ENCODE measurements around the gene HTR3E. TPM values are rescaled to one million over a fixed set of nuclear protein-coding genes. Genes with fewer than 3 reads are reported as not detected.

Gene HTR3E
- polyA plus RNA-seq, 2 of the 4 experiments (the other 2 are of a cell fraction) = not detected

- Histone ChIP-seq H3K4me1 (no peaks in the 10 kb centered on the region), H3K4me3 (no peak overlapping the region), H3K4me2 (no peak overlapping the region), H3K27ac (no peak overlapping the region), H3K9me3 (no peaks in the 10 kb centered on the region)
- TF ChIP-seq FOSB (CRISPR knock-in tag; IDR thresholded peaks at IDR 0.05) (no peak), POLR2AphosphoS2 (conservative IDR thresholded peaks at IDR 0.05; ENCODE audit: low read length) (no peak), REST (IDR thresholded peaks at IDR 0.05) (no peak), NR3C1 (IDR thresholded peaks at IDR 0.05) (no peak), SMC3 (IDR thresholded peaks at IDR 0.05) (no peak), TP53 (CRISPR knock-in tag; IDR thresholded peaks at IDR 0.05) (no peak), JUNB (IDR thresholded peaks at IDR 0.05) (no peak), CHD2 (IDR thresholded peaks at IDR 0.05; ENCODE audit: low read length, partially characterized antibody) (no peak), CBX2 (IDR thresholded peaks at IDR 0.05; ENCODE audit: borderline replicate concordance, low read depth) (no peak), HOXB5 (CRISPR knock-in tag; IDR thresholded peaks at IDR 0.05) (no peak), FOXS1 (CRISPR knock-in tag; IDR thresholded peaks at IDR 0.05) (no peak), EP300 (IDR thresholded peaks at IDR 0.05) (no peak), BHLHE40 (IDR thresholded peaks at IDR 0.05; ENCODE audit: low read depth, low read length) (no peak)
- ChIA-PET CTCF (no interaction called here), POLR2A (no interaction called here)
- 92% methylated on average over 7 of the region's 7 CpGs for WGBS (ENCODE audit: missing lambda C conversion rate)
- FAIRE-seq = no peak
- no peak for ATAC-seq
- DNase-seq (ENCODE audit: low read depth in 1 of 2, low spot score in 1 of 2) = no peak
Observed at GRCh38 chr3:184142199-184142598, 45.3 kb downstream of the HTR3E start.

GRCh38 chr3:184143327-184143726 lies 46.5 kb downstream of the HTR3E start:
- no peaks in the 10 kb centered on the region for H3K4me1 ChIP-seq
- ATAC-seq (no peak), FAIRE-seq (no peak), DNase-seq (ENCODE audit: low read depth in 1 of 2, low spot score in 1 of 2) (no peak)
- H3K27ac ChIP-seq = no peak overlapping the region
- TF ChIP-seq CHD2 (IDR thresholded peaks at IDR 0.05; ENCODE audit: low read length, partially characterized antibody) (no peak), RNF2 (IDR thresholded peaks at IDR 0.05; ENCODE audit: borderline replicate concordance, low read depth) (no peak)
- TF ChIP-seq, protein P1, sequence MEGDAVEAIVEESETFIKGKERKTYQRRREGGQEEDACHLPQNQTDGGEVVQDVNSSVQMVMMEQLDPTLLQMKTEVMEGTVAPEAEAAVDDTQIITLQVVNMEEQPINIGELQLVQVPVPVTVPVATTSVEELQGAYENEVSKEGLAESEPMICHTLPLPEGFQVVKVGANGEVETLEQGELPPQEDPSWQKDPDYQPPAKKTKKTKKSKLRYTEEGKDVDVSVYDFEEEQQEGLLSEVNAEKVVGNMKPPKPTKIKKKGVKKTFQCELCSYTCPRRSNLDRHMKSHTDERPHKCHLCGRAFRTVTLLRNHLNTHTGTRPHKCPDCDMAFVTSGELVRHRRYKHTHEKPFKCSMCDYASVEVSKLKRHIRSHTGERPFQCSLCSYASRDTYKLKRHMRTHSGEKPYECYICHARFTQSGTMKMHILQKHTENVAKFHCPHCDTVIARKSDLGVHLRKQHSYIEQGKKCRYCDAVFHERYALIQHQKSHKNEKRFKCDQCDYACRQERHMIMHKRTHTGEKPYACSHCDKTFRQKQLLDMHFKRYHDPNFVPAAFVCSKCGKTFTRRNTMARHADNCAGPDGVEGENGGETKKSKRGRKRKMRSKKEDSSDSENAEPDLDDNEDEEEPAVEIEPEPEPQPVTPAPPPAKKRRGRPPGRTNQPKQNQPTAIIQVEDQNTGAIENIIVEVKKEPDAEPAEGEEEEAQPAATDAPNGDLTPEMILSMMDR (IDR thresholded peaks at IDR 0.05) = no peak
- ChIA-PET CTCF (interaction anchor here (0.7 to 1.5 kb wide), 2 partner anchors 11 to 15 kb away, joined by 3 to 6 read pairs; no protein-coding TSS in a partner anchor), POLR2A (no interaction called here)
- WGBS (ENCODE audit: missing lambda C conversion rate) = 97% methylated on average over 3 of the region's 3 CpGs
- no peaks in the 10 kb centered on the region for H3K9me3 ChIP-seq
- no peak overlapping the region for H3K4me2 ChIP-seq
- no peak overlapping the region for H3K4me3 ChIP-seq

DNA sequence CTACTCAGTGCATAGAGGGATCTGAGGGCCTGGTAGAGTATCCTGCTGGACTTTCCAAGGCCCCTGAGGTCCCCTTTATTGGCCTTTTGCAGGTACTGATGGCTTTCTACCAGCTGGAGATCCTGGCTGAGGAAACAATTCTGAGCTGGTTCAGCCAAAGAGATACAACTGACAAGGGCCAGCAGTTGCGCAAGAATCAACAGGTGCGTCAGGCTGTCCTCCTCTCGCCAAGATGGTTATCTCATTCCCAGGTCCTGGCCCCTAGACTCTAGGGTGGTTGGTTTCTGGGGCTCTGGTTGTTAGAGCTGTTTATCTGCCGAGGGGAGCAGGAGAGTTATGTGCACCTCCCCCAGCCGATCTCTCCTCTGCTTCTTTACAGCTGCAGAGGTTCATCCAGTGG lies 47.6 kb downstream of the HTR3E start:
- H3K4me2 ChIP-seq = no peak overlapping the region
- DNase-seq (ENCODE audit: low read depth in 1 of 2, low spot score in 1 of 2) (no peak), ATAC-seq (no peak), FAIRE-seq (no peak)
- no peak overlapping the region for H3K4me3 ChIP-seq
- H3K4me1 ChIP-seq = no peaks in the 10 kb centered on the region
- ChIA-PET CTCF (interaction anchor here (0.7 to 2.5 kb wide), 17 partner anchors 9 to 249 kb away, joined by 3 to 20 read pairs (median 4); partner anchors contain the start of genes DVL3 and EIF2B5), POLR2A (interaction anchor here (2.0 kb wide), 1 partner anchor 9 kb away, joined by 9 read pairs; the partner anchor contains the start of gene EIF2B5)
- WGBS (ENCODE audit: missing lambda C conversion rate) = 90% methylated on average over 2 of the region's 5 CpGs
- H3K9me3 ChIP-seq = no peaks in the 10 kb centered on the region
- no peak overlapping the region for H3K27ac ChIP-seq
- TF ChIP-seq CBX8 (IDR thresholded peaks at IDR 0.05) (no peak), RCOR1 (IDR thresholded peaks at IDR 0.05; ENCODE audit: low read depth, low read length) (no peak), CEBPB (IDR thresholded peaks at IDR 0.05) (peak; percentile 25 to 79; a peak in 3 of 4 replicates)
